HK-2 (cell line): Measurements from ENCODE around the gene TCF12.
"Not testable (repeated sequence)": the region's sequence is repeated elsewhere in the genome, so short reads cannot be mapped to it uniquely, and the experiment has no call there.

Experiments used
- DNase-seq: peaks from one replicate; pipeline ENCODE4 v3.0.0-alpha.2; 2018; ENCODE audit not compliant: unreplicated experiment

TCF12 gene

DNA sequence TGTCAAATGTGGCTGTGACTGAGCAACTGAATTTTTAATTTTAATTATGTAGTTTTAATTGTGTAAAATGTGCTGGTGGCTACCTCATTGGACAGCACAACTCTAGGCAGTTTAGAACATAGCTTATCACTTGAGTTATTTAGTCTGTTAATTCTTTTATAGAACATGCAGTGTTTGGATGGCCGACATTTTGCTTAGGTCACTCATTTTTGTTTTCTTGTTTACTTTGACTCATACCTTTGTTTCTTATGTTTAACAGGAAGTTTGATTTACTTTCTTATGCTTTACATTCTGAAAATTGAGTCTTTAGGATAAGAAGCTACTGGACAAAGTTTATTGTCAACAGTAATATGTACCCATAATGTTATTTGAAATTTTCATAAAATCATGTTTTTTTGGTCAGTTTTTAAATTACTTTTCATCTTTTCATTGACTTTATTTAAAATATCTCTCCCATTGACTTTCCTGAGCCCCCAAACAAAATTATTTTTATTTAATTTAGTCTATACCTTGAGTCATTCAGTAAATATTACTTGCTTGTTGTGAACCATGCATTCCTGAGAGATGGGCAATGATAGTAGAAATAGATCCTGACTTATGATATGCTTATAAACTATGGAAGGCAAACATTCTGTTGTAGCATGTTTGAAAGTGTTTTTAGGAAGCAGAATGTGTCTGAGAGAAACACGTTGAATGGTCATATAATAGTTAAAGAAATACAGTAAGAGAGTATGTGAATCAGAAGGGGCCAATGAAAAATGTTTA, 60.6 kb downstream of the TCF12 start:
- no peak for DNase-seq

DNA sequence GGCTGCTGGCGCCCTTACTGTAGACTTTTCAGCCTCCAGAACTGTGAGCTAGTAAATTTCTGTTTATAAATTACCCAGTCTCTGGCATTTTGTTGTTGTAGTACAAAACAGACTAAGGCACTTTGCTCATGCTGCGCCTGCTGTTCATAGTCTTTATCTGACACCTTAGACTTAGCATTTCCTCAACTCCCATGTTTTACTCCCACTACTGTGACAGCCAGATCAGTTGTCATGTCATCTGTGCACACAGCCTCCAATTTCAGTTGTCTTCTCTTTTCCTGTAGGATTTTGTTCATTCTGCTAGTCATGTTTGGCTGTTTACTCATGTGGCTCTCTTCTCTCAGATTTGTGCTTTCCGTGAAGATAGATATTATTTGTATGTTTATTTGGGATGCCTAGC, 62.0 kb downstream of the TCF12 start:
- no peak for DNase-seq

DNA sequence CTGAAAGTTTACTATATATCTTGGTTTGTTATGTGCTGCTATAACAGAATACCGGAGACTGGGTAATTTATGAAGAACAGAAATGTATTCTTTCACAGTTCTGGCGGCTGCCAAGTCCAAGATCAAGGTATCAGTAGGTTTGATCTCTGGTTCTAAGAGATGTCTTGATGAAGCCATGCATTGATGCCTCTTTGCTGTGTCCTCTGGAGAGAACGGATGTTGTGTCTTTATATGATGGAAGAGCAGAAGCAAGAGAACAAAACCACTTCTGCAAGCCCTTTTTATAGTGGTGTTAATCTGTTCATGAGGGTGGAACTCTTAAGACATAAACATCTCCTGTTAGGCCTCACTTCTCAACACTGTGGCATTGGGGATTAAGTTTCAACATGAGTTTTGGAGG, 62.7 kb downstream of the TCF12 start:
- no peak for DNase-seq

DNA sequence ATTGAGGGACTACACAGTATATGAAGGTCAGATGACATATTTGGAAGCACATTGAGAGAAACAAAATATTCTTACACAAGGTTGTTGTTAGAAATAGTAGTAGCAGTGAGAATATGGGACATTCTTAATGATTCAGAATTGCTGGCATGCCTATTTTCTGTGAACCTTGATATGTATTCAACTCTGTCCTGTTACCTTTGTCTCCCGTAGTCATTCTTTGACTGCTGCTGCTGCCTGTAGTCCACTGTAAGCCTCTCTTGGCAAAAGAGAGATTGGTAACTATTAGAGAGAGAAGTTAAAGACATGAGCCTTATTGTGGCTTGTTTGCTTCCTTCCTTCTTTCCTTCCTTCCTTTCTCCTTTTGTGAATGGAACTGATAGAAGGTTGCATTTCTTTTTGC, 64.5 kb downstream of the TCF12 start:
- no peak for DNase-seq

- DNase-seq: no peak
Observed at GRCh38 chr15:56984681-56985481, 66.4 kb downstream of the TCF12 start.

DNA sequence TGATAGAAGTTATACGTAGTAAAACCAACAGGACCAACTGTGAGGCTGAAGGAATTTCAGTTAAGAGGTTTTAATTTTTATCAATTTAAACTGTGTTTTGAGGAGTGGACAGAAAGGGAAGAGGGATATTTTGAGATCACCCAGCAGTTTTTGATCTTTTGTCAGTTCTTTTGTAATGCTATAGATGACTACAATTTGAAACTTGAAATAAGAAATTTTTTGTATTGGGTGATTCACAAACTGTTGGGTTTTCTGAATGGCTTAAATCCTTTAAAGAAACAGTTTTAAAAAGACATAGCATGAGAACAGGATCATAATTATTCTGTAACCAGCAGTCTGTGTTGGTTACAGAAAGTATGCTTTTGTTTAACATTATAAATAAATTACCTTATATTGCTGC, 67.4 kb downstream of the TCF12 start:
- no peak for DNase-seq

GRCh38 chr15:56987286-56987685, 68.8 kb downstream of the TCF12 start:
- no peak for DNase-seq

- DNase-seq: no peak
Observed at GRCh38 chr15:56988219-56988618, 69.8 kb downstream of the TCF12 start.

DNA sequence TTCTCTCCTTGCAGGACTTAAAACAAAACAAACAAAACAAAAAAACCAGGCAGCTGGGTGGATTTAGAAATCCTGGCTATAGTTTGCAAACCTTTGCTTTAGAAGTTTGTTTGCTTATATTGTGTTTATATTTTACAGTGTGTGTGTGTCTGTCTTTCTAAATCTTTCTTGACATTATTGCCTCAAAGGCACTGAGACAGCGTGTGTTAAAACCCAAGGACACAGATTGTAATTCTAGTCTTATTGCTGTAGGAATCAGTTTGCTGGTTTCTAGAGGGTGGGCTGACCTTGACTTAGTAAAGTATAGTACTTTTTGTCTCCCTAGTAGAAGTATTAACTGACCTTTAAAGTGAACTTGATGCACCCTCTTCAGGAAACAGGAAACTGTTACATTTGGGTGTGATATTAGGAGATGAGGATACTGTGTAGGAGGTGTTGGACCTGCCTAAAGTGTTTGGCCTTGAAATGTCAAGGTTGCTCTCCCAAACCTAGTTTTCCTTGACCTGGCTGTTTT, 71.0 kb downstream of the TCF12 start:
- no peak for DNase-seq

DNA sequence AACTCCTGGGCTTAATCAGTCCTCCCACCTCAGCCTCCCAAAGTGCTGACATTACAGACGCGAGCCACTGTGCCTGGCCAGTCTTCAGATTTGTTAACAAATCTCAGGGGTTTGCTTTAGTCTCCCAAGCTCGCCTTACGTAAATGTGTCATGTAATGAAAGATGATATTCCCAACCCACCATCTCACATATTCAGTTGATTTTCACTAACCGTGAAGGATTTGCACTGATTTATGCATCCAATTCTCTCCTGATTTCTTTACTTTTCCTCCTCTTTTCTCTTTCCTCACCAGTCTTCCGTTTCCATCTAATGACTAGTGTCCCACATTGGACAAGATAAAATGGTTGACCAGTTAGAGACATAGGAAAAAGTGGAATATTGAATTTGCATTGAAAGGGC, 72.6 kb downstream of the TCF12 start:
- DNase-seq: no peak

GRCh38 chr15:56992725-56993124, 74.3 kb downstream of the TCF12 start:
- DNase-seq: no peak

DNA sequence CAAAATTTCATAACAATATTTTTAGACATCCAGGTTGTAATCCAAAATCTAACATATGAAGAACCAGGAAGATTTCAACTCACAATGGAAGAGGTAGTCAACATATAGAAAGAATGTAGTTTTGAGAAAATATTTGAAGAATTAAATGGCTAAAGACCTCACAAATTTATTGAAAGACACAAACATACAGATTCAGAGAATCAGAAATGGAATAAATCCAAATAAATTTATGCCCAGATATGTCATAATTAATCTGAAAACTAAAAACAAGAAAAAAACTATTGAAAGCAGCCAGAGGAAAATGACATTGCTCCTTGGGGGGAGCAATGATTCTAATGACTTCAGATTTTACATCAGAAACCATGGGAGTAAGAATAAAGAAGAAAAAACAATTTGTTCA, 75.8 kb downstream of the TCF12 start:
- DNase-seq: no peak

GRCh38 chr15:56996093-56996492, 77.6 kb downstream of the TCF12 start:
- no peak for DNase-seq

- DNase-seq: no peak
Observed at GRCh38 chr15:56996746-56997470, 78.5 kb downstream of the TCF12 start.

DNA sequence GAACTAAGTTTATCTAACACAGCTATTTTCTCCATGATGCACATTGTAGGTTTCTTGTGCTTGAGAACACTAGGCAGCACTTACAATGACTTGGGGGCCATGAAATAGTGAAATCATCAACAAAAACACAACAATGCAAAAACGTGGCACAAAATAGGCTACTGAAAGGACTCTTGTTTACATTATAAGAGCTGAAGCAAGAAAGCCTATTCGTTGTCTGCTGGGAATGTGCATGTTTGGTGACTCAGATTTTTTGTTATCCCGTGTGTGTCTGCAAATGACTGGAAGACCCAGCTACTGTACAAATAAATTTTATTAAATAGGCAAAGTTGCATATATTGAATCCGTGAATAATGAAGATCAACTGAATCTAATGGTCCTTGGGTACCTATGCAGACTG, 85.0 kb downstream of the TCF12 start:
- no peak for DNase-seq

DNA sequence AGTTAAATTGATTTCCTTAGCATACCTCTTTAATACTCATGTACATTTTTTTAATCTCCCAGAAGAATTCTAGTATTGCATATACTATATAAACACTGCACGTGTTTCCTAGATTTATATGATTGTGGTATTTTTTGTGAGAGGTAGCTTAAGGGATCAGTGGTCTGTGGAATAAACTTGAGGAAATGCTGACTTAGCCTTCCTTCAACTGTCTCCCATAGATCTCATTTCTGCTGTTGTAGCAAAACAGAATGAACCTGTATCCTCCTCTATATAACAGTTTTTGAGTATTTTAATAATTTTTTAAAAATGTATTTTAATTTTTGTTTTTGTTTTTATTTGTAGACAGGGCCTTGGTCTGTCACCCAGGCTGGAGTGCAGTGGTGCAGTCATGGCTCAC, 86.8 kb downstream of the TCF12 start:
- no peak for DNase-seq

DNA sequence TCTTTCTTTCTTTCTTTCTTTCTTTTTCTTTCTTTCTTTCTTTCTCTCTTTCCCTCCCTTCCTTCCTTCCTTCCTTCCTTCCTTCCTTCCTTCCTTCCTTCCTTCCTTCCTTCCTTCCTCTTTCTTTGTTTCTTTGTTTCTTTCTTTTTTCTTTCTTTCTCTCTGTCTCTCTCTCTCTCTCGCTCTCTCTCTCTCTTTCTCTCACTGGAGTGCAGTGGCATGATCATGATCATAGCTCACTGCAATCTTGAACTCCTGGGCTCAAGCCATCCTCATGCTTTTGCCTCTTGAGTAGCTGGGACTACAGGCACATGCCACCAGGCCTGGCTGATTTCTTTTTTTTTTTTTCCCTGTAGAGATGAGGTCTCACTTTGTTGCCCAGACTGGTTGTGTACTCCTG, 89.4 kb downstream of the TCF12 start:
- DNase-seq: not testable (repeated sequence)

GRCh38 chr15:57010724-57011123, 92.3 kb downstream of the TCF12 start:
- DNase-seq: no peak

GRCh38 chr15:57012556-57012955, 94.1 kb downstream of the TCF12 start:
- DNase-seq: no peak

- not testable (repeated sequence) for DNase-seq
Observed at GRCh38 chr15:57014896-57015295, 96.5 kb downstream of the TCF12 start.

DNA sequence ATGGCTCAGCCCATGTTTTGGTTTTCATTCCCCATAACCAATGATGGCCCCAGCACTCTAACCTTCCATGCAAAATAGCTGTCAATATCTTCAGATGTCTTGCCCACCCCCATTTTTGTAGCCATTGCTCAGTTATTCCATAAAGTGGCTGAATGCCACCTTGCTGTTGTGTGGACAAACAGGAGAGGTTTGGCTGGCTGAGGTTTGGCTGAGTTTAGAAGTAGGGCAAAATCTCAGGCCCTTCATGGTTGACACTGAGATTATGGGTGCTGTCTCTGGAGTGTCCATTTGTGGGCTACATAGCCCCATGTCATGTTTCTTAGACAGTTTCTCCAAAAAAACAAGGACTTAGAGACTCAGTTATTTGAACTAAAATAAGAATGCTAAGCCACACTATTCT, 96.9 kb downstream of the TCF12 start:
- no peak for DNase-seq

- no peak for DNase-seq
Observed at GRCh38 chr15:57015897-57016296, 97.5 kb downstream of the TCF12 start.
